ENCODE data around the gene GNAT1.

GNAT1 gene

GRCh38 chr3:50163572-50164455 is 27.6 kb upstream of the GNAT1 start:
- no peak for DNase-seq

GRCh38 chr3:50164481-50164880 is 26.9 kb upstream of the GNAT1 start:
- no peak for DNase-seq

GRCh38 chr3:50164984-50165909 is 26.2 kb upstream of the GNAT1 start:
- no peak for DNase-seq

- DNase-seq, result peak; percentile 40
Measured at GRCh38 chr3:50165910-50166538, 25.4 kb upstream of the GNAT1 start.

- no peak for DNase-seq
Measured at GRCh38 chr3:50166620-50167019, 24.8 kb upstream of the GNAT1 start.

- DNase-seq, result no peak
Measured at GRCh38 chr3:50167069-50167840, 24.2 kb upstream of the GNAT1 start.

- DNase-seq, result no peak
Measured at GRCh38 chr3:50167841-50168209, 23.6 kb upstream of the GNAT1 start.

GRCh38 chr3:50168388-50168787 is 23.0 kb upstream of the GNAT1 start:
- DNase-seq, result no peak

GRCh38 chr3:50168791-50169190 is 22.6 kb upstream of the GNAT1 start:
- DNase-seq, result no peak

- no peak for DNase-seq
Measured at GRCh38 chr3:50169232-50169832, 22.1 kb upstream of the GNAT1 start.

- DNase-seq, result no peak
Measured at GRCh38 chr3:50169858-50170257, 21.6 kb upstream of the GNAT1 start.

- DNase-seq, result no peak
Measured at GRCh38 chr3:50170689-50171088, 20.7 kb upstream of the GNAT1 start.

- no peak for DNase-seq
Measured at GRCh38 chr3:50171540-50172301, 19.7 kb upstream of the GNAT1 start.

GRCh38 chr3:50172626-50173220 is 18.7 kb upstream of the GNAT1 start:
- DNase-seq, result no peak

- DNase-seq, result no peak
Measured at GRCh38 chr3:50173685-50174516, 17.5 kb upstream of the GNAT1 start.

- DNase-seq, result no peak
Measured at GRCh38 chr3:50174517-50174895, 16.9 kb upstream of the GNAT1 start.

- DNase-seq, result no peak
Measured at GRCh38 chr3:50174947-50175524, 16.4 kb upstream of the GNAT1 start.

- no peak for DNase-seq
Measured at GRCh38 chr3:50177346-50177745, 14.1 kb upstream of the GNAT1 start.

- DNase-seq, result no peak
Measured at GRCh38 chr3:50179710-50180109, 11.7 kb upstream of the GNAT1 start.

GRCh38 chr3:50181985-50182384 is 9.4 kb upstream of the GNAT1 start:
- DNase-seq, result no peak
